H9 (cell line): ENCODE results near the gene ZNF621. TPM values are rescaled to one million over a fixed set of nuclear protein-coding genes. Genes with fewer than 3 reads are reported as not detected.
A peak's percentile ranks its signal among the peaks of the same experiment; 100 is the strongest.

ENCODE experiments used
- DNase-seq: peaks from one replicate; pipeline ENCODE4 v3.0.0-alpha.2; 2017
- H2AFZ ChIP-seq: one replicate; pipeline ENCODE4 v1.6.1; 2013; ENCODE audit warnings: mild to moderate bottlenecking, low read length, control low read depth, moderate library complexity
- H2AK5ac ChIP-seq: 2 replicates; pipeline ENCODE4 v1.6.1; 2013; ENCODE audit warnings: low read length, control low read depth, mixed read lengths; ENCODE audit not compliant: insufficient read length
- H2BK120ac ChIP-seq: one replicate; pipeline ENCODE4 v1.6.1; 2013; ENCODE audit warnings: low read depth, mild to moderate bottlenecking, low read length, control low read depth, inconsistent platforms; ENCODE audit not compliant: poor library complexity, severe bottlenecking
- H2BK12ac ChIP-seq: 2 replicates; pipeline ENCODE4 v1.6.1; 2013; ENCODE audit warnings: low read length, control low read depth, mixed read lengths, low read depth; ENCODE audit not compliant: insufficient read length
- H2BK15ac ChIP-seq: 2 replicates; pipeline ENCODE4 v1.6.1; 2013; ENCODE audit warnings: low read depth, low read length, control low read depth
- H2BK20ac ChIP-seq: one replicate; pipeline ENCODE4 v1.6.1; 2013; ENCODE audit warnings: low read depth, mild to moderate bottlenecking, low read length, control low read depth, inconsistent platforms; ENCODE audit not compliant: poor library complexity, severe bottlenecking
- H2BK5ac ChIP-seq: 2 replicates; pipeline ENCODE4 v1.6.1; 2013; ENCODE audit warnings: low read length, control low read depth, mixed read lengths; ENCODE audit not compliant: insufficient read length
- H3K14ac ChIP-seq: 2 replicates; pipeline ENCODE4 v1.6.1; 2013; ENCODE audit warnings: low read length, control low read depth; ENCODE audit not compliant: insufficient read depth
- H3K18ac ChIP-seq: 2 replicates; pipeline ENCODE4 v1.6.1; 2013; ENCODE audit warnings: low read depth, mild to moderate bottlenecking, mixed read lengths, low read length, control low read depth; ENCODE audit not compliant: insufficient read length
- H3K23ac ChIP-seq: 2 replicates; pipeline ENCODE4 v1.6.1; 2013; ENCODE audit warnings: low read length, control low read depth, mixed read lengths, low read depth; ENCODE audit not compliant: insufficient read length
- H3K23me2 ChIP-seq: 2 replicates; pipeline ENCODE4 v1.6.1; 2013; ENCODE audit warnings: low read depth, mild to moderate bottlenecking, mixed read lengths, low read length, control low read depth; ENCODE audit not compliant: insufficient read length, poor library complexity, severe bottlenecking
- H3K27ac ChIP-seq: 2 replicates; pipeline ENCODE4 v1.5.1; 2013; ENCODE audit warnings: low read length, control low read depth, mixed read lengths, low read depth; ENCODE audit not compliant: insufficient read length
- H3K27me3 ChIP-seq: 2 replicates; pipeline ENCODE4 v1.6.1; 2013; ENCODE audit warnings: low read length, control low read depth, inconsistent platforms; ENCODE audit not compliant: insufficient read depth
- H3K4ac ChIP-seq: 2 replicates; pipeline ENCODE4 v1.6.1; 2013; ENCODE audit warnings: low read depth, mild to moderate bottlenecking, control low read depth, inconsistent platforms, low read length, moderate library complexity
- H3K4me1 ChIP-seq: 2 replicates; pipeline ENCODE4 v1.6.1; 2013; ENCODE audit warnings: low read length, control low read depth, inconsistent platforms; ENCODE audit not compliant: insufficient read depth
- H3K4me2 ChIP-seq: 2 replicates; pipeline ENCODE4 v1.6.1; 2013; ENCODE audit warnings: low read length, control low read depth, mixed read lengths; ENCODE audit not compliant: insufficient read length, insufficient read depth
- H3K56ac ChIP-seq: 2 replicates; pipeline ENCODE4 v1.6.1; 2013; ENCODE audit warnings: low read depth, mild to moderate bottlenecking, mixed read lengths, low read length, control low read depth; ENCODE audit not compliant: insufficient read length
- H3K79me1 ChIP-seq: 2 replicates; pipeline ENCODE4 v1.6.1; 2013; ENCODE audit warnings: low read depth, mild to moderate bottlenecking, moderate library complexity, low read length, control low read depth, inconsistent platforms; ENCODE audit not compliant: insufficient read depth, poor library complexity, severe bottlenecking
- H3K79me2 ChIP-seq: 2 replicates; pipeline ENCODE4 v1.6.1; 2013; ENCODE audit warnings: low read length, control low read depth, inconsistent platforms; ENCODE audit not compliant: insufficient read depth
- H3K9ac ChIP-seq: 2 replicates; pipeline ENCODE4 v1.6.1; 2013; ENCODE audit warnings: low read length, control low read depth, mixed read lengths; ENCODE audit not compliant: insufficient read length; ENCODE audit errors: extremely low read depth
- H3K9me3 ChIP-seq: one replicate; pipeline ENCODE4 v1.6.1; 2013; ENCODE audit warnings: low read depth, low read length, inconsistent platforms; ENCODE audit not compliant: control insufficient read depth
- H3T11ph ChIP-seq: one replicate; pipeline ENCODE4 v1.6.1; 2013; ENCODE audit warnings: mild to moderate bottlenecking, low read length, control low read depth, inconsistent platforms
- H4K20me1 ChIP-seq: one replicate; pipeline ENCODE4 v1.6.1; 2013; ENCODE audit not compliant: control insufficient read depth, insufficient read length, insufficient read depth
- H4K5ac ChIP-seq: 2 replicates; pipeline ENCODE4 v1.6.1; 2013; ENCODE audit warnings: low read depth, mild to moderate bottlenecking, mixed read lengths, low read length, control low read depth; ENCODE audit not compliant: insufficient read length
- H4K8ac ChIP-seq: replicated peaks from 2 replicates; pipeline ENCODE4 v1.6.1; 2013; ENCODE audit warnings: low read length, control low read depth, mixed read lengths, low read depth; ENCODE audit not compliant: insufficient read length
- H4K91ac ChIP-seq: 2 replicates; pipeline ENCODE4 v1.6.1; 2013; ENCODE audit warnings: low read depth, mild to moderate bottlenecking, moderate library complexity, mixed read lengths, low read length, control low read depth; ENCODE audit not compliant: insufficient read length
- H3K27ac Mint-ChIP-seq, 3 experiments: 2 replicates in 2 of 3; 3 replicates in 1 of 3; pipeline ENCODE4 v1.8.0; 2020 to 2021; ENCODE audit warnings: mixed read lengths in 3 of 3, mild to moderate bottlenecking in 1 of 3, moderate library complexity in 1 of 3
- H3K27me3 Mint-ChIP-seq: 2 replicates; pipeline ENCODE4 v1.8.0; 2021; ENCODE audit warnings: low read depth, mild to moderate bottlenecking, moderate library complexity, mixed read lengths
- H3K36me3 Mint-ChIP-seq, 3 experiments: 2 replicates in 2 of 3; 3 replicates in 1 of 3; pipeline ENCODE4 v1.8.0; 2020 to 2021; ENCODE audit warnings: low read depth in 3 of 3, mixed read lengths in 3 of 3; ENCODE audit not compliant: insufficient read depth in 1 of 3
- H3K4me1 Mint-ChIP-seq, 2 experiments: 2 replicates each; pipeline ENCODE4 v1.8.0; 2020; ENCODE audit warnings: mixed read lengths in 2 of 2
- H3K4me3 Mint-ChIP-seq, 2 experiments: 2 replicates in 1 of 2; 3 replicates in 1 of 2; pipeline ENCODE4 v1.8.0; 2020 to 2021; ENCODE audit warnings: mild to moderate bottlenecking in 2 of 2, mixed read lengths in 2 of 2, moderate library complexity in 1 of 2
- H3K9me3 Mint-ChIP-seq, 2 experiments: 2 replicates in 1 of 2; 3 replicates in 1 of 2; pipeline ENCODE4 v1.8.0; 2020; ENCODE audit warnings: mild to moderate bottlenecking in 2 of 2, mixed read lengths in 2 of 2, moderate library complexity in 1 of 2
- WGBS: extraction: QIAGEN DNeasy Blood & Tissue Kit; methylation state at CpG from one replicate; pipeline ENCODE4 v1.1.7; 2013; ENCODE audit warnings: missing lambda C conversion rate, low lambda C conversion rate, mixed read lengths; ENCODE audit not compliant: insufficient read length; ENCODE audit errors: extremely low coverage; 5-methylcytosine and 5-hydroxymethylcytosine counted together
- total RNA-seq: library from RNA; stranded (reverse); gene quantifications from 2 replicates; pipeline ENCODE4 v1.2.1, GENCODE V29; 2021
- TF ChIP-seq, protein P1 (sequence below): fragments of 200-600 bp; sonication (generic); conservative IDR thresholded peaks from 3 replicates; pipeline ENCODE4 v1.8.0; 2021; ENCODE audit warnings: antibody characterized with exemption, mild to moderate bottlenecking

Gene ZNF621
- total RNA-seq, 1 experiment from 2014 or later: 23.8 TPM

DNA sequence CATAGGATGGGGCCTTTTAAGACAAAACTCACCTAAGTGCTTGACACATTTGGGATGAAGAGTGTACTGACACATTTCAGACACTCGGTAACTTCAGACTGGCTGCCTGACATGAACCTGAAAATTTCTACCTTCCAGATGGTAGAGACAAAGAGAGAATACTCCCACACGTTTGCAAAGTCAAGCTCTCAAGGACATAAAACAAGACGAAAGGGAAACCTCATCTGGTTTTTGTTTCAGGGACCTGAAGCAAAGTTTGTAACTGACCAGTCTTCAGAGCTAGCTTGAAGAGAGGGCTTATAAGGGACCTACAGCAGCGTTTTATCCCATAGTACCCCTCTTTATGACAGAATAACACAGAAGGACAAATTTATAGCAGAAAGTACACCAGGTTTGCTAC is 41.9 kb downstream of the ZNF621 start:
- Histone ChIP-seq H3K9ac (no peak overlapping the region), H4K91ac (no peak overlapping the region), H2BK12ac (no peak overlapping the region), H4K8ac (no peak overlapping the region), H2BK120ac (no peak overlapping the region), H2BK5ac (no peak overlapping the region), H3K4me2 (no peak overlapping the region), H2BK15ac (no peak overlapping the region), H3K27me3 (no peaks in the 10 kb centered on the region), H2AK5ac (no peak overlapping the region), H4K20me1 (no peaks in the 10 kb centered on the region), H3K9me3 (peaks cover 7% of the 10 kb centered on the region), H2AFZ (no peak overlapping the region), H3K27ac (no peak overlapping the region), H3K56ac (no peak overlapping the region), H3K79me2 (no peaks in the 10 kb centered on the region), H3K4ac (no peak overlapping the region), H3K23me2 (no peaks in the 10 kb centered on the region), H3K18ac (no peak overlapping the region), H3K23ac (no peak overlapping the region), H3K14ac (no peak overlapping the region), H3K4me1 (no peaks in the 10 kb centered on the region; the same call in 1 of the 2 replicates), H4K5ac (no peak overlapping the region), H3T11ph (no peak overlapping the region), H3K79me1 (no peaks in the 10 kb centered on the region), H2BK20ac (no peak overlapping the region)
- H3K9me3 Mint-ChIP-seq: peaks cover 27 to 38% of the 10 kb centered on the region in 2 experiments
- peaks cover 20 to 21% of the 10 kb centered on the region in 2 experiments for H3K4me1 Mint-ChIP-seq
- H3K4me3 Mint-ChIP-seq: no peak overlapping the region
- no peak for DNase-seq
- 0 out of 2 replicates have a peak, but pooled peaks cover 3% of the 10 kb centered on the region for H3K27me3 Mint-ChIP-seq
- H3K36me3 Mint-ChIP-seq: peaks cover 16 to 27% (median 25%) of the 10 kb centered on the region in 3 experiments
- WGBS: no CpG with 5 or more reads among the region's 4 CpGs
- H3K27ac Mint-ChIP-seq: peak overlapping the region in 2 of 3 experiments; percentile 9 to 21; a peak in 1 of 7 replicates
- TF ChIP-seq, protein P1, sequence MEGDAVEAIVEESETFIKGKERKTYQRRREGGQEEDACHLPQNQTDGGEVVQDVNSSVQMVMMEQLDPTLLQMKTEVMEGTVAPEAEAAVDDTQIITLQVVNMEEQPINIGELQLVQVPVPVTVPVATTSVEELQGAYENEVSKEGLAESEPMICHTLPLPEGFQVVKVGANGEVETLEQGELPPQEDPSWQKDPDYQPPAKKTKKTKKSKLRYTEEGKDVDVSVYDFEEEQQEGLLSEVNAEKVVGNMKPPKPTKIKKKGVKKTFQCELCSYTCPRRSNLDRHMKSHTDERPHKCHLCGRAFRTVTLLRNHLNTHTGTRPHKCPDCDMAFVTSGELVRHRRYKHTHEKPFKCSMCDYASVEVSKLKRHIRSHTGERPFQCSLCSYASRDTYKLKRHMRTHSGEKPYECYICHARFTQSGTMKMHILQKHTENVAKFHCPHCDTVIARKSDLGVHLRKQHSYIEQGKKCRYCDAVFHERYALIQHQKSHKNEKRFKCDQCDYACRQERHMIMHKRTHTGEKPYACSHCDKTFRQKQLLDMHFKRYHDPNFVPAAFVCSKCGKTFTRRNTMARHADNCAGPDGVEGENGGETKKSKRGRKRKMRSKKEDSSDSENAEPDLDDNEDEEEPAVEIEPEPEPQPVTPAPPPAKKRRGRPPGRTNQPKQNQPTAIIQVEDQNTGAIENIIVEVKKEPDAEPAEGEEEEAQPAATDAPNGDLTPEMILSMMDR: no peak
